Cardiac septum (tissue), 1 donor: ENCODE results near the gene TOGARAM2. TPM values are rescaled to one million over a fixed set of nuclear protein-coding genes. Genes with fewer than 3 reads are reported as not detected.
"Not testable (repeated sequence)": the region's sequence is repeated elsewhere in the genome, so short reads cannot be mapped to it uniquely, and the experiment has no call there.

Experiments
- DNase-seq: peaks from one replicate; pipeline ENCODE4 v3.0.0-alpha.2; 2020; ENCODE audit warnings: low spot score
- intact Hi-C: fragments of 100-400 bp; cut with DNase I; formaldehyde crosslinking; loops from one replicate; pipeline ENCODE4 v1.14.0; 2022
- total RNA-seq: library from RNA; stranded (reverse); fragmentation: NEBNext Ultra II Directional; extraction: Animal tissue kit (Norgen Biotek cat#: 25700); gene quantifications from one replicate; pipeline ENCODE4 v1.2.1, GENCODE V29; 2021
- donor health status: DM: no; HTN: no; CAD: no.

The TOGARAM2 gene
- total RNA-seq, 1 donor from 2014 or later, result 0.48 TPM

DNA sequence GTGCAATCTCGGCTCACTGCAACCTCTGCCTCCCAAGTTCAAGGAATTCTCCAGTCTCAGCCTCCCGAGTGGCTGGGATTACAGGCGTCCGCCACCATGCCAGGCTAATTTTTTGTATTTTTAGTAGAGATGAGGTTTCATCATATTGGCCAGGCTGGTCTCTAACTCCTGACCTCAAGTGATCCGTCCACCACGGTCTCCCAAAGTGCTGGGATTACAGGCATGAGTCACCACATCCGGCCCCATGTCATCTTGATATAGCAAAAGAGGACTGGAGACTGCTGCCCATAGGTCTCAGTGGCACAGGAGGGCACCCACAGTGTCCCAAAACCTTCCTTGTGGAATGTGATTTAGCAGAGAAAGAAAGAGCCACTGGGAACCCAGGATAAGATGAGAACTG, 109.2 kb downstream of the TOGARAM2 start:
- intact Hi-C loops, DNase-seq: not testable (repeated sequence)

DNA sequence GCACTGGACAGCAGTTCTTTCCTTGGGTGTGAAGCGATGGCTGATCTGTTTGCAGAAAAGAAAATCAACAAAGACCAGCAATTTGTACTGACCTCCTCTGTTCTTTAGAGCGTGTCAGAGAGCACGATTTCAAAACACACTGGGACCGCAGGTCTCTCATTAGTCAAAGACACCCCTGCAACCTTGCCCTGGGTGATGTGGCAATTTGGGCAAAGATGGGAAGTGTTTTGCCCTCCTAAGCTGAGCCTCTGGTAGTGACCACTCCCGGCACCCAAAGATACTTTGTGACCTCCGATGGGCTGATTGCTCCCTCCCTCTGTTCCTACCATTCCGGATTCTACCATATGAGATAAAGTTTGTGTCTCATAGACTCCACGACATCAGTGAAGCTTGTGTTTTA, 115.9 kb downstream of the TOGARAM2 start:
- intact Hi-C loops, result no loop called here
- no peak for DNase-seq

DNA sequence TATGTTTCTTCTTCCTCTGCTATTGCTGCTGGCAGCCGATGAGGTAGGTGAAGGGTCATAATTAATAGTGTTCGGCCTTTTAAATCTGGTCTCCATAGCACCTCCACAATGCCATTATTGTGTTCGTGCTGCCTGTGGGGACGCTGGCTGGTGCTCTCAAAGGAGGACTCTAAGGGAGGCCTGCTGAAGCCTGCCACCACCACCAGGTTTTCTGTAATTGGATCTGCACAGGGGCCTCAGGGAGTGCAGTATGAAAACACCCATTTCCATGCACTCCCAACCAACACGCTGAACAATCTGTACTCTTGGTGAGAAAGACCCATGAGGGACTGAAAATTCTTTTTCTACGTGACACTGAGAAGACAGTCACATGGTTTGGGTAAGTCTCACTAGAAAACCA, 116.5 kb downstream of the TOGARAM2 start:
- intact Hi-C loops, result no loop called here
- DNase-seq, result no peak

DNA sequence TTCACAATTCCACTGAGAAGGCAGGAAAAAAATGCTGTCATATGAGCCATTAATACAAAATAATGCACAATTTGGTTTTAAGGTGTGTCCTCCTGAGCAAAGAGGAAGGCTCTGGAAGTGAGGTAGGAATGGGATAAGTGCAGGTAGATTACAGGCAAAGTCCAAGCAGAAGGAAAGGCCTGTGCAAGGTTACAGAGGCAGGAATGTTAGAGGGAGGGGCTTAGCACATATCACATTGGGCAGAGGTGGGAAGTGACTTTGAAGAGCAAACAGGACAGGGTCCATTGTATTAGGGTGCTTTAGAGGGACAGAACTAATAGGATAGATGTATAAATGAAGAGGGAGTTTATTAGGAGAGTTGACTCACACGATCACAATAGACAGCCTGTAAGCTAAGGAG, 119.5 kb downstream of the TOGARAM2 start:
- no peak for DNase-seq
- intact Hi-C loops, result no loop called here

Other genes starting within 250 kb of the TOGARAM2 start
- 491 TPM for gene PPP1CB, start 229.5 kb upstream of the TOGARAM2 start, total RNA-seq
- 0.92 TPM for gene SPDYA, start 170.5 kb upstream of the TOGARAM2 start, total RNA-seq
- 18.2 TPM for gene TRMT61B, start 111.0 kb upstream of the TOGARAM2 start, total RNA-seq
- gene WDR43, start 86.6 kb upstream of the TOGARAM2 start, total RNA-seq, result 25.9 TPM
- 0.11 TPM for gene PCARE, start 93.2 kb downstream of the TOGARAM2 start, total RNA-seq
- 33.0 TPM for gene CLIP4, start 134.1 kb downstream of the TOGARAM2 start, total RNA-seq